ENCODE data around the gene MAP3K19. TPM values are rescaled to one million over a fixed set of nuclear protein-coding genes. Genes with fewer than 3 reads are reported as not detected.
A peak's percentile ranks its signal among the peaks of the same experiment; 100 is the strongest.

The MAP3K19 gene
- total RNA-seq, 3 donors from 2014 or later = not detected

DNA sequence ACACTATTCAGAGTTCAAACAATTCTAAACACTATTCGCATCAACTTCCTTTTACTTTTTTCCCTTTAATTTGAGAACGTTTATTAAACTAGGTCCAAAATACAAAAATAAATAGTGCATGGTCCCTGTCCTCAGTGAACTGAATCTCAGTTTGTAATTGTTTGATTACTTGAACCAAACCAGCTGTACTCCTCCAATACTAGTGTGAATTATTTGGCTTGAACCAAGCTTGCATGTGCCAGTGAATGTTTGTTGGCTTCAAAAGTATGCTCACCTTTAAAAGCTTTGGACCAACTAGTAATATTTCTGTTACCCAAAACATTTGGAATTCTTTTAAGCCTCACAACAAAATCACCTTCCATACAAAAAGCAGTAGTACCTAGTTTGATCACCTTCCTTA, 113.1 kb downstream of the MAP3K19 start:
- H3K4me3 ChIP-seq = no peak overlapping the region
- H3K4me1 ChIP-seq (ENCODE audit: low read depth) = peaks cover 6% of the 10 kb centered on the region
- no peak for ATAC-seq
- intact Hi-C loops (cut with DNase I, micrococcal nuclease) = no loop called here
- no peak for DNase-seq
- TF ChIP-seq, protein P1, sequence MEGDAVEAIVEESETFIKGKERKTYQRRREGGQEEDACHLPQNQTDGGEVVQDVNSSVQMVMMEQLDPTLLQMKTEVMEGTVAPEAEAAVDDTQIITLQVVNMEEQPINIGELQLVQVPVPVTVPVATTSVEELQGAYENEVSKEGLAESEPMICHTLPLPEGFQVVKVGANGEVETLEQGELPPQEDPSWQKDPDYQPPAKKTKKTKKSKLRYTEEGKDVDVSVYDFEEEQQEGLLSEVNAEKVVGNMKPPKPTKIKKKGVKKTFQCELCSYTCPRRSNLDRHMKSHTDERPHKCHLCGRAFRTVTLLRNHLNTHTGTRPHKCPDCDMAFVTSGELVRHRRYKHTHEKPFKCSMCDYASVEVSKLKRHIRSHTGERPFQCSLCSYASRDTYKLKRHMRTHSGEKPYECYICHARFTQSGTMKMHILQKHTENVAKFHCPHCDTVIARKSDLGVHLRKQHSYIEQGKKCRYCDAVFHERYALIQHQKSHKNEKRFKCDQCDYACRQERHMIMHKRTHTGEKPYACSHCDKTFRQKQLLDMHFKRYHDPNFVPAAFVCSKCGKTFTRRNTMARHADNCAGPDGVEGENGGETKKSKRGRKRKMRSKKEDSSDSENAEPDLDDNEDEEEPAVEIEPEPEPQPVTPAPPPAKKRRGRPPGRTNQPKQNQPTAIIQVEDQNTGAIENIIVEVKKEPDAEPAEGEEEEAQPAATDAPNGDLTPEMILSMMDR (IDR thresholded peaks at IDR 0.05) = no peak
- no peaks in the 10 kb centered on the region for H3K9me3 ChIP-seq
- H3K36me3 ChIP-seq (ENCODE audit: low read depth) = no peaks in the 10 kb centered on the region

DNA sequence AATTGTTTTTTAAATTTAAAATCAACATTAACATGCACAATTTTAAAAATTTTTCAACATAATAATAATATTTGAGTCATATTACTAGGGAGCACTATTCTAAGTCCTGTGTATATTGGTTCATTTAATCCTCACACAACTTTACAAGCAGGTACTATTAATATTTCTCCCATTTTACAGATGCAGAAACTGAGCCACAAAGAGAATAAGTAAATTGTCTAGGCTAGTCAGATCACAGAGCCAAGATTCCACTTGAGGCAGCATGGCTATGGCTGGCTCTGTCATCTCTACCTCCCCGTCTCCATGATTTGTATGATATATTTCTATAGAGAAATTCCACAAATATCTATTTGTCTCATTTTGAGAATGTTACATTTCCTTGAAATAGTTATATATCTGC, 113.5 kb downstream of the MAP3K19 start:
- ATAC-seq = no peak
- no peaks in the 10 kb centered on the region for H3K9me3 ChIP-seq
- peaks cover 10% of the 10 kb centered on the region for H3K4me1 ChIP-seq (ENCODE audit: low read depth)
- TF ChIP-seq, protein P1 (IDR thresholded peaks at IDR 0.05) = no peak
- H3K4me3 ChIP-seq = no peak overlapping the region
- no peaks in the 10 kb centered on the region for H3K36me3 ChIP-seq (ENCODE audit: low read depth)
- DNase-seq = no peak
- intact Hi-C loops (cut with DNase I, micrococcal nuclease) = no loop called here

DNA sequence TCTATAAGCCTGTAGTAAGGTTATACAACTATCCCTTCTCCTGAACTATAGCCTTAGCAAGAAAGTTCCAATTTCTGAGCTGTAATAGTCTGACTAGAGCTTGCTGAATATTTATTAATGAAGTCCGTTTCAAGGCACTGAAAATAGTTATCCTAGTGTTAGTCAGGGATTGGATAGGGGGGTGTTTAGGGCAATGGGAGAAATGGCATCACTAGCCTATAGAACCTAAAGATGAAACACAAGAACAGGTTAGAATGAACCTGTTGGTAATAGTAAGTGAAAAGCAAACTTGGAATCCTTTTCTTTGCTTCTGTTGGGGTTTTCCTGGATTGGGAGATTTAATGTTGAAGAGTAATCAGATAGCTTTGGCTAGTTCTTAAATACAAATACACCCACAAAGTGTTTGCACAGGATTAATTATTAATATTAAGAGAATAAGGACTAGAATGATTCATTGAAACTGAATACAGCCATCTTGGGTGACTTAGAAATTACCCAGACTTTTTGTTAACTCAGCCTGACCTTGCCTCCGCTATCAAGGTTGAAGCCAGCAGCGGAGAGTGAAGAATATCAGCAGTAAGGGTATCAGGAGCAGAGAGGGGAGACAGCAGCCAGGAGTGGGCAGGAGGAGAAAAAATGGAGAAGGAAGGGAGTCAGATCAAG, 114.3 kb downstream of the MAP3K19 start:
- H3K4me1 ChIP-seq (ENCODE audit: low read depth) = peaks cover 10% of the 10 kb centered on the region
- DNase-seq = no peak
- no peaks in the 10 kb centered on the region for H3K9me3 ChIP-seq
- TF ChIP-seq, protein P1 (IDR thresholded peaks at IDR 0.05) = no peak
- H3K36me3 ChIP-seq (ENCODE audit: low read depth) = no peaks in the 10 kb centered on the region
- intact Hi-C loops (cut with DNase I, micrococcal nuclease) = no loop called here
- no peak for ATAC-seq
- H3K4me3 ChIP-seq = no peak overlapping the region

DNA sequence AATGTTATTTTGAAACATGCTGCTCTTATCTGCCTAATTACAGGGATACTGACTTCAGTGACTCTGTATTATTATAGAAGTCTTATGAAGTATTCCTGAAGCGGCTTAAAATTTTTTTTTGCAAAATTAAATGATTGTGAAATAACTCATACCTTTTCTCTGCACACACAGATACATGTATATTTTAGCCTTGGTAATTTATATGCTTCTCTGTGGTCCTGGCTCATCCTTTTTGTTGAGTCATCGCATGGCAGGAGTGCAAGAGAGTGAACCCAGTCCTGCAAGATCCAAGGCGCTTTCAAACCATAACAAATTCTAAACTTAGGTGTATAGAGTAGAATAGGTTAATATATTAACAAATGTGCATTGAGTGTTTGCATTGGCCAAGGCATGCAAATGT, 120.1 kb downstream of the MAP3K19 start:
- intact Hi-C loops (cut with DNase I, micrococcal nuclease) = no loop called here
- H3K4me1 ChIP-seq (ENCODE audit: low read depth) = peaks cover 15% of the 10 kb centered on the region
- H3K9me3 ChIP-seq = no peaks in the 10 kb centered on the region

DNA sequence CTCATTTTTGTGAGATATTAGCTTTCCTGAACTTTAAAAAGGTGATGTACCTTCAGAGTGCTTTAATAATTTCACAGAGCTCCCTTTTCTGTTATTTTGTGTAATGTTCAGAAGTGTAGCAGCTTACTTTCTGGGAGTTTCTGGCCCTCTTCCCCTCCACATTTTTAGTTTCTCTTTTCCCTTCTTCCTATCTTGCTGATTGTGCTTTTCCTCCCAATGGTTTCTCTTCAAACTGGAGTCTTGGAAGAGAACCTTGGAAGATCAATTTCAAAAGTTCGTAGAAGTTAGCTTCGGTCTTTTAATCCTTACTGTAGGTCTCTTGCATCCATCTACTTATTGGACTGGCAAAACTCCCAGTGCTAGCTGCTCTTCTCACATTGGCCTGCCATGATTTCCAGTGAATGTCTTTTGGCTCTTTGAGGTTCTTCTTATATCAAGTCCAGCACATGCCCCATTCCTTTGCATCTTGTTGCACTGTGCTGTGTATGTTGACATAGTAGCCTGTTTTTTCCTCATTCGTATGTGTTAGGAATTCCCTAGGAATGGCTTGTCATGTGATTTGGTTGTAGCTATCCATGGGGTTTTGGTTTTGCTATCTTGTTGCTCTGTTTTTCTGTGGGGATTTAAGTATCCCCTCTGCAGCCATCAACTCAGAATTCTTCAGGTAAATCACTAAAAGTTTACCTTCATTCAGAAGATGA, 120.9 kb downstream of the MAP3K19 start:
- no peak for DNase-seq
- peak; percentile 24 for ATAC-seq
- Histone ChIP-seq H3K4me3 (no peak overlapping the region), H3K36me3 (ENCODE audit: low read depth) (no peaks in the 10 kb centered on the region), H3K9me3 (no peaks in the 10 kb centered on the region), H3K4me1 (ENCODE audit: low read depth) (peaks cover 20% of the 10 kb centered on the region)
- intact Hi-C loops (cut with DNase I, micrococcal nuclease) = no loop called here
- TF ChIP-seq, protein P1 (IDR thresholded peaks at IDR 0.05) = no peak

More for the DNA sequence above, 120.1 kb downstream of the MAP3K19 start:
- no peak for ATAC-seq
- H3K36me3 ChIP-seq (ENCODE audit: low read depth) = no peaks in the 10 kb centered on the region
- no peak for DNase-seq
- no peak overlapping the region for H3K4me3 ChIP-seq
- TF ChIP-seq, protein P1 (IDR thresholded peaks at IDR 0.05) = no peak
